ENCODE data around the gene DNAJC24. TPM values are rescaled to one million over a fixed set of nuclear protein-coding genes. Genes with fewer than 3 reads are reported as not detected.

Gene DNAJC24
- total RNA-seq, 1 experiment from 2014 or later: 4.1 TPM

- in situ Hi-C loops (cut with HindIII; ENCODE audit: low pct_unique_long_range_greater_than_20kb, low sequenced_read_pairs): no loop called here
Measured at GRCh38 chr11:31455177-31455576, 85.5 kb downstream of the DNAJC24 start.

DNA sequence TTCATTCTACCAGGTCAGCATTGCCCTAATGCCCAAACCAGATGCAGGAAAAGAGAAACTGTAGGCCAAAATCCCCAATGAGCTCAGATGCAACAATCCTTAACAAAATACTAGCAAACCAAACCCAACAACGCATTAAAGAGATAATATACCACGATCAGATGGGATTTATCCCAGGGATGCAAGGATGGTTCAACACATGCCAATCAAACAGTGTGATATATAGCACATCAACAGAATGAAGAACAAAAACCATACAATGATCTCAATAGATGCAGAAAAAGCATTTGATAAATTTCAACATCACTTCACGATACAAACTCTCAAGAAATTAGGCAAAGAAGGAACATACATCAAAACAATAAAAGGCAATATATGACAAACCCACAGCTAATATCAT, 94.8 kb downstream of the DNAJC24 start:
- in situ Hi-C loops (cut with HindIII; ENCODE audit: low pct_unique_long_range_greater_than_20kb, low sequenced_read_pairs): no loop called here
- DNase-seq (ENCODE audit: low read depth): no peak

More at GRCh38 chr11:31455177-31455576, 85.5 kb downstream of the DNAJC24 start:
- no peak for DNase-seq (ENCODE audit: low read depth)

DNA sequence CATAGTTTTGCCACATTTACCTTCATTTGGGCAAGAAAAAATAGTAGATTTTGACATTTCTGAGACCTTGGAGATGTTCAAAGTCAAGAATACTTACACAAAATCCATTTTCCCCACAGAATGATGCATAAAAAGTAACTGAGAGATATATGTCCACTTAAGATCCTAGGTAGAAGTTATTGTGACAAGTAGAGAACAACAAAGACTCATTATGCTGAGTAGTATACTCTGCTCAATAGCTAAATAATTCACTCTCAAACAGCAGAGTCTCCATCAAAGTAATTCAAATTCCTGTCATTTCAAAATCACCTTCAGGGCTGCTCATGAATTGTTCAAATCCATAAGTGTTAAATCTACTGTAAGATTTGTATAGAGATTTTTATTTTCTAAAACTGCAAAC, 104.4 kb downstream of the DNAJC24 start:
- in situ Hi-C loops (cut with HindIII; ENCODE audit: low pct_unique_long_range_greater_than_20kb, low sequenced_read_pairs): no loop called here
- no peak for DNase-seq (ENCODE audit: low read depth)

DNA sequence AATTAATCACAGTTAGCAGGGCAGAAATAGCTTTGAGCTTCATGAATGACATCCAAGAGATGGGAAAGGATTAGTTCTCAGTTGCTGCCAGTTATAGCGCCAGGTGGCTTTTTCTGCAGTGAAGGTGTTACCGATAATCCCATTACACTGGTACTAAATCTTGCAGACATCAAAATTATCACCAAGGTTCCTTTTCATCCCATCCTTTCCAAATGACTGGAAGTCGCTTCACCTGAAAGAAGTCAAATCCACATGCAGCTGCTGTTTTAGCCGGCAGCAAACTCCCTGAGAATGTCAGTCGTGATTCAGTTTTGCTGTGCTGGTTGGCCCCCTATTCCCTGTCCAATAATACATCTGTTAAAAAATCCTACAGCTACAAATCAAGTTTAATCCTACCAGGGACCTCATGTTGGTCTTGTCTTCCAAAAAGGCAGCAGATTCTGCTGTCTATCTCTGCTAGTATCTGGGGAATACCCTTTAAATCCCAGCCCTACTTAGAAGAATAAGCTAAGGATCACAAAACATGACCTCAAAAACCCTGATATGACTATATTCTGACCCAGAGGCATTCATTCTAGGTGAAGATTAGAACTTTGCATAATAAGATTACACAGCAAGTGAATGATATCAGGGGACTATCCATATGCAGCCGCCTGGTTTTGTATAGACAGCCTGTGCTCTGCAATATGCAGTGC, 108.0 kb downstream of the DNAJC24 start:
- in situ Hi-C loops (cut with HindIII; ENCODE audit: low pct_unique_long_range_greater_than_20kb, low sequenced_read_pairs): no loop called here
- no peak for DNase-seq (ENCODE audit: low read depth)

- no peak for DNase-seq (ENCODE audit: low read depth)
- in situ Hi-C loops (cut with HindIII; ENCODE audit: low pct_unique_long_range_greater_than_20kb, low sequenced_read_pairs): no loop called here
Measured at GRCh38 chr11:31478223-31478590, 108.5 kb downstream of the DNAJC24 start.

DNA sequence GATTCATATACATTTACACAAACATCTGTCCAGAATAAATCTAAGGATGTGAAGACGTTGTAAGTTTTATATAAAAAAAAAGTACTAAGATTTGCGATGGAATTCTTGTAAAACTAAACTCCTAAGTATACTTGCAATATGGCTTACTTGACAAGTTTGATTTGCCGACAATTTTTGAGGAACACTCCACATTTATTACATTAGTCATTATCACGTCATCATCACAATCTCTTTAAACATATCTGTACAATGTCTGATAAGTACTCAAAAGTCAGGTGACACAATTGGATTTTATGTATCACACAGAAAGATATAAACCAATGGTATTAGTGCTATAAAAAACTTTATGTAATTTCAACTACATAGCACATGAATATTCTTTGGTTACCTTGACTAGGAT, 109.4 kb downstream of the DNAJC24 start:
- in situ Hi-C loops (cut with HindIII; ENCODE audit: low pct_unique_long_range_greater_than_20kb, low sequenced_read_pairs): no loop called here

GRCh38 chr11:31480930-31481329, 111.3 kb downstream of the DNAJC24 start:
- no peak for DNase-seq (ENCODE audit: low read depth)
- in situ Hi-C loops (cut with HindIII; ENCODE audit: low pct_unique_long_range_greater_than_20kb, low sequenced_read_pairs): no loop called here

More for the DNA sequence above, 109.4 kb downstream of the DNAJC24 start:
- DNase-seq (ENCODE audit: low read depth): no peak

Other genes starting within 250 kb of the DNAJC24 start
- gene DCDC1, start 121 bp upstream of the DNAJC24 start, total RNA-seq (2014; rRNA removed; shearing (Covaris generic); ENCODE audit: low replicate concordance): not detected in 2 replicates
- 18.6 and 33.9 TPM in 2 replicates for gene IMMP1L, start 139.8 kb downstream of the DNAJC24 start, total RNA-seq (2014; rRNA removed; shearing (Covaris generic); ENCODE audit: low replicate concordance)
- 31.7 and 35.3 TPM in 2 replicates for gene ELP4, start 139.9 kb downstream of the DNAJC24 start, total RNA-seq (2014; rRNA removed; shearing (Covaris generic); ENCODE audit: low replicate concordance)

Measured in Caki2 (cell line).